Stimulated activated CD4-positive, alpha-beta T cell treated with anti-CD3 and anti-CD28 coated beads, Interleukin-2, amount 100 ng/mL, for 4 hours (primary cell): ENCODE results near the gene NANOS1.

ENCODE experiments used
- DNase-seq: peaks from one replicate; pipeline ENCODE4 v3.0.0-alpha.2; 2020; ENCODE audit warnings: low read depth

Gene NANOS1

DNA sequence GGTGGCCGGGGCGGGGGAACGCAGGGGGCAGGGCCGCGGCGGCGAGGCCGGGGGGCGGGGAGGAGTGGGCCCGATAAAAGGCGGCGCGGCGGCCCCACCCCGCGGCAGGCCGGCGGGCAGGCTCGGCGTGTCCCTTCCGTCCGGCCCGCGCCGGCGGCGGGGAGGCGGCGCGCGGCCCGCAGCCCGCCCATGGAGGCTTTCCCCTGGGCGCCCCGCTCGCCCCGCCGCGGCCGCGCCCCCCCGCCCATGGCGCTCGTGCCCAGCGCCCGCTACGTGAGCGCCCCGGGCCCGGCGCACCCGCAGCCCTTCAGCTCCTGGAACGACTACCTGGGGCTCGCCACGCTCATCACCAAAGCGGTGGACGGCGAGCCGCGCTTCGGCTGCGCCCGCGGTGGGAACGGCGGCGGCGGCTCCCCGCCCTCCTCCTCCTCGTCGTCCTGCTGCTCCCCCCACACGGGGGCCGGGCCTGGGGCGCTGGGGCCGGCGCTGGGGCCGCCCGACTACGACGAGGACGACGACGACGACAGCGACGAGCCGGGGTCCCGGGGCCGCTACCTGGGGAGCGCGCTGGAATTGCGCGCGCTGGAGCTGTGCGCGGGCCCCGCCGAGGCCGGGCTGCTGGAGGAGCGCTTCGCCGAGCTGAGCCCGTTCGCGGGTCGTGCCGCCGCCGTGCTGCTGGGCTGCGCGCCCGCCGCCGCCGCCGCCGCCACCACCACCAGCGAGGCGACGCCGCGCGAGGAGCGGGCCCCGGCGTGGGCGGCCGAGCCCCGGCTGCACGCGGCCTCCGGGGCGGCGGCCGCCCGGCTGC lies at the start of gene NANOS1:
TSS of gene NANOS1 (plus strand) at position 102 of the 808 bp plus-strand sequence. CDS start at position 190, 88 bp downstream.
- peak; percentile 20 for DNase-seq

DNA sequence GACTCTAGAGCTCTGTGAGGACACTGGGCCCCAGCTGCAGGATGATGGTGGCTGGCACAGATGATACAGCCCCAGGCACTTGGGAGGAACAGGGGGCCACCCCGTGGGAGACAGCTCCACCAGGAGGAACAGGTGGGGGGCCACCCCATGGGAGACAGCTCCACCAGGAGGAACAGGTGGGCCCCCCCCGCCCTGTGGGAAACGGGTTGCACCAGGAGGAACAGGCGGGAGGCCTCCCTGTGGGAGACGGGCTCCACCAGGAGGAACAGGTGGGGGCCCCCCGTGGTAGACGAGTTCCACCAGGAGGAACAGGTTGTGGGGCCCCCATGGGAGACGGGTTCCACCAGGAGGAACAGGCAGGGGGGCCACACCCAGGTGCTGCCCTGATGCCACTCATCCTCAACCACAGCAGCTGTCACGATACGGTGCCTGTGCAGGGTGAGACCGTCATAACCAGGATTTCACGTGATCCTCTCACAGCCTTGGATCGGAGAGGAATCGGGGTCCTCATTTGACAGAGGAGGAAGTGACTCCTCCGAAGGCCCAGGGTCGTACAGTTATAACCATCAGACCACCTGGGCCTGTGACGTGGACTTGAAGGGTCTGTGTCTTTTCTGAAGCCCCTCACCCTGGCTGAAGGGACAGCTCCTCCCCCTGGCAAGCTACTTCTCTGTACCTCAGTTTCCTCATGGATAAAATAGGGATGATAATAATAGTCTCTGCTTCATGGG lies 49.2 kb upstream of the NANOS1 start:
- DNase-seq: no peak

DNA sequence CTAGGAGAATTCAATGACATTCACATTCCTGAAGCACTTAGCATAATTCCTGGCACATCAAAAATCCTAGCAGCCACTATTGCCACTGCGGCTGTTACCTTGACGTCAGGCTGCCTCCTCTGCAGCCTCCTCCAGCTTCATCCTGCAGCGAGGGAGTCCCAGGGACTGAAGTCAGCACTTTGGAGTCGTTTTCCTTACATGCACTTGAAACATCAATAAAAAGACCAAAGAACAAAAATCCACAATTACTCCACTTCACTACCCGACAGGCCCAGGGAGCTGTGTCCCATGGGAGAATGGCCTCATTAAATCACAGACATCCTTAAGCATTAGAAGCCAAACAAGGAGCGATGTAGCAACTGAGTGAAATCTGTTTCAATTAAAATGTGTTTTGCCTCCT lies 48.6 kb upstream of the NANOS1 start:
- no peak for DNase-seq

GRCh38 chr10:118981946-118982345 lies 47.6 kb upstream of the NANOS1 start:
- DNase-seq: no peak

GRCh38 chr10:118982366-118982765 lies 47.1 kb upstream of the NANOS1 start:
- DNase-seq: no peak

GRCh38 chr10:118983263-118983662 lies 46.3 kb upstream of the NANOS1 start:
- DNase-seq: no peak

DNA sequence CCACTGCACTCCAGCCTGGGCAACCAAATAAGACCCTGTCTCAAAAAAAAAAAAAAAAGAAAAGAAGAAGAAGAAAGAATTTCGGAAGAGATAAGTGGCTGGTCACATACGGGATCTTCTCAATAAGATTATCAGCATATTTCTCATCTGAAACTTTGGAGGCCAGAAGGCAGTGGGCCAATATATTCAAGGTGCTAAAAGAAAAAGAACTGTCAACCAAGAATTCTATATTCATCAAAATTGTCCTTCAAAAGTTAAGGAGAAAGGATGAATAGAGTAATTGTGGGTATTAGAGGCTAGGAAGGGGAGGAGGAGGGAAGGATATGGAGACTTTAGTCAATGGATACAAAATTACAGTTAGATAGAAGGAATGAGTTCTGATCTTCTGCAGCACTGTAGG lies 43.9 kb upstream of the NANOS1 start:
- no peak for DNase-seq

GRCh38 chr10:118986815-118987790 lies 42.4 kb upstream of the NANOS1 start:
- DNase-seq: no peak

DNA sequence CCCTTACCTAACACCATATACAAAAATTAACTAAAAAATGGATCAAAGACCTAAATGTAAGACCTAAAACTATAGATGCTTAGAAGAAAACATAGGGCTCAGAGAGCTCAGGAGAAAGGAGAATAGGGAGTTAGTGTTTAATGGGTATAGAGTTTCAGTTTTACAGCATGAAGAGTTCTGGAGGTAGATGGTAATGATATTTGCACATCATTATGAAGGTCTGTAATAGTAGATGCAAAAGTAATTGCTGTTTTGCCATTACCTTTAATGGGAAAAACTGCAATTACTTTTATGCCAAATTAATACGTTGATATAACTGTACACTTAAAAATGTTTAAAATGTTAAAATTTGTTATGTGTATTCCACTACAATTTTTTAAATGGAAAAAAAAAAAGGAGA lies 39.2 kb upstream of the NANOS1 start:
- no peak for DNase-seq

GRCh38 chr10:118992496-118992895 lies 37.0 kb upstream of the NANOS1 start:
- no peak for DNase-seq

GRCh38 chr10:118993214-118993613 lies 36.3 kb upstream of the NANOS1 start:
- no peak for DNase-seq

- DNase-seq: no peak
These were observed 35.2 kb upstream of the NANOS1 start for GRCh38 chr10:118994321-118994720.

- DNase-seq: no peak
These were observed 33.8 kb upstream of the NANOS1 start for GRCh38 chr10:118995739-118996138.

GRCh38 chr10:118997379-118997778 lies 32.1 kb upstream of the NANOS1 start:
- DNase-seq: no peak

- DNase-seq: no peak
These were observed 31.3 kb upstream of the NANOS1 start for GRCh38 chr10:118998183-118998582.

- no peak for DNase-seq
These were observed 27.6 kb upstream of the NANOS1 start for GRCh38 chr10:119001717-119002500.

DNA sequence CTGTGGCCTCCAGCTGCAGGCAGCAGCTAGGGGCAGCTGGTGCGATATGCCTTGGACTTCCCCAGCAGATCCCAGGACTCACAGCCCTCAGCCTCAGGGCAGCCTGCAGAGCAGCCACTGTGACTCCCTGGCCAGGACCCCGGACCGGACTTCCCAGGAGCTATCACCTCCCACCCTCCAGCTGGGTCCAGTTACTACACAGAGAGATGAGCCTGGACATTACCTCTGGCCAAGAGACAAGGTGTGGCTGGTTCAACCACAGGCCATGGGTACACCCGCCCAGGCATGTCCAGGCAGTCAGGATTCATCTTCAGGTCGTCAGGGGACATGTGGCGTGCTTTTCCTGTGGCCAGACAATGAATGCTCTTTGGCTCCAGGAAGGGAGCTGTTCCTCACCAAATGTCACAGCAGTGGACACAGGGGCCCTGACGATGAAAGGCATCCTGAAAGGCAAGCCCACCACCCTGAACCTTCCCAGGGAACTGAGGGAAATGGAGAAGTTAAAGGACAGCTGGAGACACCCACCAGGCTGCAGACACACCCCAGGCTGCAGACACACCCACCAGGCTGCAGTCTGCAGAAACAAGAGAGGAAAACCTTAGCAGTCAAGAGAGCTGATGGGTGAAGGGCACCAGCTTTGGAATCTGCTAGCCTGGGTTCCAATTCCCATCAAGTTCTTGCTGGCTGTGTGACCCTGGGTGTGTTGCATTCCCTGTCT lies 25.8 kb upstream of the NANOS1 start:
- DNase-seq: no peak

GRCh38 chr10:119005362-119006043 lies 24.0 kb upstream of the NANOS1 start:
- no peak for DNase-seq

- no peak for DNase-seq
These were observed 22.9 kb upstream of the NANOS1 start for GRCh38 chr10:119006451-119007210.
